ENCODE data around the gene TLCD3B.

Gene TLCD3B, protein sequence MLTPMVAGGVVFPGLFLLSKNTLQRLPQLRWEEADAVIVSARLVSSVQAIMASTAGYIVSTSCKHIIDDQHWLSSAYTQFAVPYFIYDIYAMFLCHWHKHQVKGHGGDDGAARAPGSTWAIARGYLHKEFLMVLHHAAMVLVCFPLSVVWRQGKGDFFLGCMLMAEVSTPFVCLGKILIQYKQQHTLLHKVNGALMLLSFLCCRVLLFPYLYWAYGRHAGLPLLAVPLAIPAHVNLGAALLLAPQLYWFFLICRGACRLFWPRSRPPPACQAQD
- 0 to 0.39 (median 0.11) reads per million in 3 experiments for total RNA-seq

DNA sequence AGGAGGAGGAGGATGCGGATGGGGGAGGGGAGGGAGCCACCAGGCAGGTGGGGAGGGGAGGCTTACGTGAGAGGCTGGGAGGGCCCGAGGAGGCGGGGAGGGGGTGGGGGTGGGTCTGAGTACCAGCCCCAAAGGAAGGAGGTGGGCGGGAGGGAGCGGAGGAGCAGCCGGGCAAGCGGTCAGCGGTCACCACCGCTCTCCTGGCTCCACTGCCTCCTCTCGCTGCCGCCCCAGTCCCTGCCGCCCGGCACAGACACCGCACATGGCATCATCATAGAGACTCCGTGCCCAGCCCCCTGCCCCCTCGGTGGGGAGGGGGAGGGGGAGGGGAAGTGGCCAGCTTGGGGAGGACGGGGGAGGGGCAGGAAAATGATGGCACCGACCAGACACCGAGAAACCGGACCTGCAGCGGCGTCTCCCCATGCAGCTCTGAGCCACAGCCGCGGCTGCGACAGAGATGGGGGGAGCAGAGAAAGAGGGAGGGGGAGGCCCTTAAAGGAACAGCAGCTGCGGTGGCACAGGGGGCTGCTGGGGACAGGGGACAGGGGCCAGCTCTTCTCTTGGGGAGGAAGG is at the start of gene TLCD3B:
TSS of gene TLCD3B (minus strand) at position 431 of the 573 bp plus-strand sequence. CDS start 744 bp downstream, outside the sequence.
- DNase-seq: no peak

DNA sequence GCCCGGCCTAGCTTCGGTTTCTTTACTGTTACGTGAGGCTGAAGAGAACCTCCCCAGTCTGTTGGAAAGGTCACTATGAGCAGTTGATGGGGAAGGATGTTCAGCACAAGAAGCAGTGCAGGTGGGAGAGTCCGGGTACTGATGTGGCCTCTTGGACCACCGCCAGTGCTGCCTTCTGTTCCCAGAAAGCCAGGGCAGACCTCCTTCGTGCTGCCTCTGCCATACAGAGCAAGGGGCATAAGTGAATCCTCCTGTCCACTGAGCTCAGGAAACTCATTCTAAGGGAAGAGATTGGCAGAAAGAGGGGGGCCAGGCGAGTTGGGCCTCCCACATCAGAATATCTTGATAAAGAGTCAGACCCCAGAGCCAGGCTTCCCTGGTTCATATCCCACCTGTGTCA is 48.4 kb upstream of the TLCD3B start:
- no peak for DNase-seq

DNA sequence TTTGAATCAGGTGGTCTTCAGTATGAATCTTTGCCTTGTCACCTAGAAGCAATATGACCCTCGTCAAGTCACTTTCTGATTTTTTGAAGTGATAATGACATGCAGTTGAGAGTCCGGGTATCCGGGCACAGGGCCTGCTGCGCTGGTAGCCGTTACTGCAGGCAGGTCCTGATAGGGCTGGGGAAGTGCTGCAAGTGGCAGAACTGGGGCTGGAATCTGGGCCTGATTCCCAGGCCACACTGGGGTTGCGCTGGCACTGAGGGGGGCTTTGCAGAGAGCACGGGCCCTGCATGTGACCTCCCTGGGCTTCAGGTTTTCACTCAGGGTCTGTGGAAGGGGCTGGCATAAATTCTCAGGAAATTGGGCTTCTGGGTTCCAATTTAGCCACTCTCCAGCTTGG is 47.7 kb upstream of the TLCD3B start:
- no peak for DNase-seq

DNA sequence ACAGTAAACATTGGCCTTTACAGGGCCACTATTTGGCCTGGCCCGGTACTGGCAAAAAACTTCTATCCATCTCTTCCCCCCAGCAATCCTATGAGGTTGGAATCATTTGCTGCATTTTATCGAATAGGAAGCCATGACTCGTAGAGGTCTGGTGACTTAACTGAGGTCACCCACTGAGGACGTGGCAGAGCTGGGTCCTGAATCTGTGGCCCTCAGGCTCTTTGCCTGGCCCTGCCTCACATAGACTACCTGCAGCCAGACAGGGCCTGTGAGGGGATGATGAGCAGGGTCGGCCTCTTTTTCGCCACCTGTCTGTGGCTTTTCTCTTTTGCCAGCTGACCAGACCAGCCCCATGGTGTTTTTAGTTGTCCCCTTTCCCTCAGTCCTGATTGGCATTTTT is 46.6 kb upstream of the TLCD3B start:
- no peak for DNase-seq

DNA sequence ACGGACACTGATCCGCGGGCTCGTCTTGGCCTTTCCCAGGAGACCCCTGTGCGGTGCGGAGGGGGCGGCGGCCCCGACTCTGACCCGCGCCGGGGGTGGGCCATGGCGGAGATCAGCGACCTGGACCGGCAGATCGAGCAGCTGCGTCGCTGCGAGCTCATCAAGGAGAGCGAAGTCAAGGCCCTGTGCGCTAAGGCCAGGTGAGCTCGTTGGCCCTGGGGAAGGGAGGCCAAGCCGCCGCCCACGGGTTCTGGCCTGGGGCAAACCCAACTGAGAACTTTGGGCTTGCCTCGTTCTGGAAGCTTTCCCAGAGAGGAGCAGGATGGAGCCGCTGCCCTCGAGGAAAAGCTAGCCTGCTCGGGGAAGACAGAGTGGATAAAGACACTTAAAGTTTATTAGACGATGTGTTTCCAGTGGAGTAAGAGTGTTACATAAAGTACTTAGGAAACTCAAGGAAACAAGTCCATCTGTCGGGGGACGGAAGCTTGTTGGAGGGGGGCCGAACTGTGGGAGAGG is 45.3 kb upstream of the TLCD3B start:
- no peak for DNase-seq

DNA sequence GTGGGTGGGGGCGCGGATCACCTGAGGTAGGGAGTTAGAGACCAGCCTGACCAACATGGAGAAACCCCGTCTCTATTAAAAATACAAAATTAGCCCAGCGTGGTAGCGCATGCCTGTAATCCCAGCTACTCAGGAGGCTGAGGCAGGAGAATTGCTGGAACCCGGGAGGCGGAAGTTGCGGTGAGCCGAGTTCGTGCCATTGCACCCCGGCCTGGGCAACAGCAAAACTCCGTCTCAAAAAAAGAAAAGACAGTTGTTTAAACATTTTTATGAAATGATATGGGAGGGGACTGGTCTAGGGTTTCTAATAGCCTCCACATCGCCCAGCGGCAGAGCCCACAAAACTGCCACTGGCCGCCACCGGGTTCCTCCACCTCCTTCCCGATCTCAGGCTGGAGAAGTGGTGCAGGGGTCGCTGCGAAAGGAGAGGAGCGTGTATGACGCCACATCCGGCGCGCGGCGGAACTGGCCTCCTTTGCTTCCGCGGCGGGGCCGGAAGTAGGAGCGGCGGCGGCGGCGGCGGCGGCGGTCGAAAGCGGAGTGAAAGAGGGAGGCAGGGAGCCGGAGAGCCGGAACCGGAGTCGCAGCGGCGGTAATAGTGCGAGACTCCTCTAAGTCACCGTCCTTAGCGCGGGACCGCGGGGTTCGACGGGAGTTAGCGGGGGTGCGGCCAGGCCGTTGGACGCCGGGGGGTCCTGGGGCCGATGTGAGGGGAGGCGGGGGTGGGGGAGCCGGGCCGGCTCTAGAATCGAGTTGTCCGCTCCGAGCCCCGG is 44.6 kb upstream of the TLCD3B start, which contains the start of gene PPP4C:
TSS of gene PPP4C (plus strand) at position 492 of the 773 bp plus-strand sequence. CDS start 384 bp downstream, outside the sequence.
- peak; percentile 89 for DNase-seq

DNA sequence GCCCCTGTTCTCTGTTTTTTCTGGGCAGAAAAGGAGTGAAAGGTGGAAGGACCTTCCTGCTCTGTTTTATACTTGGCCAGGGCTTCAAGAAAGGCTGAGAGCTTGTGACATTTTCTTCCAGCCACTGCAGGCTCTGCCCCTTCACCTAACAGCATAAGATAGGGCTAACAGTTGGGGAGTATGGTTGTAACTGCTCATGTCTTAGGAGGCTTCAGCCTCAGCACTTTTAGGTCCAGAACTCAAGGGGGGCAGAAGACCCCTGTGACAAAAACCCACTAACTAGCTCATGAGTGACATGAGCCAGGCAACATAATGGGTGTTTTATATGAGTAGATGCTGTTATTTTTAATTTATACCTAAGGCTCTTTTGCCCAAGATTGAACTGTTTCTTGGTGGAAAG is 39.4 kb upstream of the TLCD3B start:
- no peak for DNase-seq

DNA sequence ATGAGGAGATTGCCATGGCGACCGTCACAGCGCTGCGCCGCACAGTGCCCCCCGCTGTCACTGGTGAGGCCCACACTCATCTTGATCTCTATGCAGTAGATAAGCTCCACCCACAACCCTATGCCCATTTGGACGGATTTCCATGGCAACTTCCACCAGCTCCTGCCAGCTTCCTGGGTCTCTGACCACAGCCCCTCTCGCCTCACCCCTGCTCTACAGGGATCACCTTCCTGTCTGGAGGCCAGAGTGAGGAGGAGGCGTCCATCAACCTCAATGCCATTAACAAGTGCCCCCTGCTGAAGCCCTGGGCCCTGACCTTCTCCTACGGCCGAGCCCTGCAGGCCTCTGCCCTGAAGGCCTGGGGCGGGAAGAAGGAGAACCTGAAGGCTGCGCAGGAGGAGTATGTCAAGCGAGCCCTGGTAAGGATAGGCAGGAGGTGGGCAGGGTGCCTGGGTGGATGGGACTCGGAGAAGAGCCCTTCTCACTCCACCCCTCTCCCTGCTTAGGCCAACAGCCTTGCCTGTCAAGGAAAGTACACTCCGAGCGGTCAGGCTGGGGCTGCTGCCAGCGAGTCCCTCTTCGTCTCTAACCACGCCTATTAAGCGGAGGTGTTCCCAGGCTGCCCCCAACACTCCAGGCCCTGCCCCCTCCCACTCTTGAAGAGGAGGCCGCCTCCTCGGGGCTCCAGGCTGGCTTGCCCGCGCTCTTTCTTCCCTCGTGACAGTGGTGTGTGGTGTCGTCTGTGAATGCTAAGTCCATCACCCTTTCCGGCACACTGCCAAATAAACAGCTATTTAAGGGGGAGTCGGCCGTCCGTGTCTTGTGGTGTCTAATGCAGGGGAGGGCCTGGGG is 38.8 kb upstream of the TLCD3B start:
- DNase-seq: no peak

DNA sequence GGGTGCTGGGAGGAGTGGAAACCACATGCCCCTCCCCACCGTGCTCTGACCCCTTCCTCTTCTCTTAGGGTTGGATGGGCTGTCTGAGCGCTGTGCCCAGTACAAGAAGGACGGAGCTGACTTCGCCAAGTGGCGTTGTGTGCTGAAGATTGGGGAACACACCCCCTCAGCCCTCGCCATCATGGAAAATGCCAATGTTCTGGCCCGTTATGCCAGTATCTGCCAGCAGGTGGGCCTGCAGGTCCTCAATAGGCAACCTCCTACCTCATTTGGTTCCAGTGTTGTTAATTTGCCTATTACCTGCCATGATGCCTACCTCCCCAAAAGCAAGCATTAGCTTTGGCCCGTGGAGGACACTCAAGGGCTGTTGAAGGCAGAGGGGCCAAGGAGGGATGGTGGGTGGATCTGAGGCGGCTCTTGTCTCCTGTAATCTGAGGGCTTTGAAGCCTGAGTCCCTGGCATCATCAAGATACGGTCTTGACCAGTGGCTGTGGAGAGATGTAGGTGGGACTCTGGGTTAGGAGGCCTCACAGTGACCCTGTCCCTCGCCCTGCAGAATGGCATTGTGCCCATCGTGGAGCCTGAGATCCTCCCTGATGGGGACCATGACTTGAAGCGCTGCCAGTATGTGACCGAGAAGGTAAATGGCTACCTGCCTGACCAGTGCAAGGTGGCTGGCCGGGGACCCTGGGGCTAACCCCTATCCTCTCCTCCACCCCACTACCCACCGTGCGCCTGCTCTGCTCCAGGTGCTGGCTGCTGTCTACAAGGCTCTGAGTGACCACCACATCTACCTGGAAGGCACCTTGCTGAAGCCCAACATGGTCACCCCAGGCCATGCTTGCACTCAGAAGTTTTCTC is 37.9 kb upstream of the TLCD3B start:
- peak; percentile 59 for DNase-seq

DNA sequence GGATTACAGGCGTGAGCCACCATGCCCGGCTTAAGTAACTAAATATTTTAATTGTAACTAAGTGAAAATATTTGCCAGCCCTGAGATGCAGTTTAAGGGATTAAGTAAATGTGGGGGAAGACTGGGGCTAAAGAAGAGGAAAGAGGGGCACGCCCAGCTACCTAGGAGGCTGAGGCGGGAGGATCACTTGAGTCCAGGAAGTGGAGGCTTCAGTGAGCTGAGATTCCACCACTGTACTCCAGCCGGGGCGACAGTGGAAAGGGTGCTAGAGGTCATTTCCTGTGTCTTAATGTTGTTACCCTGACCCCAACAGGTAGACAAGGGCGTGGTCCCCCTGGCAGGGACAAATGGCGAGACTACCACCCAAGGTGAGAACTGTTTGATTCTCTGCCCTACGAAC is 37.3 kb upstream of the TLCD3B start:
- DNase-seq: no peak

DNA sequence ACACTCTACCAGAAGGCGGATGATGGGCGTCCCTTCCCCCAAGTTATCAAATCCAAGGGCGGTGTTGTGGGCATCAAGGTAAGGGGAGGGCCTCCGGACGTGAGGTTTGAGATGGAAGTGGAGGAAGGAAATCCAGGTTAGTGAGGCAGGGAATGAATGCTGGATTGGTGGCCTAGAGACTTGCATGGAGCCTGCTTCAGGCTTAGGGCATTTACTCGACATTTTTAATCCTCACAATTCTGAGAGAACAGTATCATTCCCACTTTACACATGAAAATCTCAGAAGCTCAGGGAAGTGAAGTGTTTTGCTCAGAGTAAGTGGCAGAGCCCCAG is 36.5 kb upstream of the TLCD3B start:
- DNase-seq: no peak

DNA sequence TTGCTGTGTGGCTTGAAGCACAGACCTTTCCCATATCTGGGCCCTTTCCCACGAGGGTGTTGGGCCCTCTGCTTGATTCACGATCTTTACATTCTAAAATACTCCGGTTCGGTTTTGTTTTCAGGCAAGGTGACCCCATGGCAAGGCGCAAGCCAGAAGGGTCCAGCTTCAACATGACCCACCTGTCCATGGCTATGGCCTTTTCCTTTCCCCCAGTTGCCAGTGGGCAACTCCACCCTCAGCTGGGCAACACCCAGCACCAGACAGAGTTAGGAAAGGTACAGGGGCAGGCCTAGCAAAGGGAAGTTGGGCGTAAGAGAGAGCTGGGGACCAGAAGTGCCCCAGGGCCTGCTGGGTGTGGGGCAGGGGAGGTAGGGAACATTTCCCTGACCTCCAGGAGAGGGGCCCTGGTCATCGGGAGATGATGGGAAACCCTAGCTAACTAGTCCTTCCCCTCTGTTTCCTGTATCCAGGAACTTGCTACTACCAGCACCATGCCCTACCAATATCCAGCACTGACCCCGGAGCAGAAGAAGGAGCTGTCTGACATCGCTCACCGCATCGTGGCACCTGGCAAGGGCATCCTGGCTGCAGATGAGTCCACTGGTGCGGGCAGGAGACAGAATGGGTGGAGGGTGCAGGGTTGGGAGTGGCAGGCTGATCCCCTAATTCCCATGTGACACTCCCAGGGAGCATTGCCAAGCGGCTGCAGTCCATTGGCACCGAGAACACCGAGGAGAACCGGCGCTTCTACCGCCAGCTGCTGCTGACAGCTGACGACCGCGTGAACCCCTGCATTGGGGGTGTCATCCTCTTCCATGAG is 35.9 kb upstream of the TLCD3B start:
- no peak for DNase-seq

DNA sequence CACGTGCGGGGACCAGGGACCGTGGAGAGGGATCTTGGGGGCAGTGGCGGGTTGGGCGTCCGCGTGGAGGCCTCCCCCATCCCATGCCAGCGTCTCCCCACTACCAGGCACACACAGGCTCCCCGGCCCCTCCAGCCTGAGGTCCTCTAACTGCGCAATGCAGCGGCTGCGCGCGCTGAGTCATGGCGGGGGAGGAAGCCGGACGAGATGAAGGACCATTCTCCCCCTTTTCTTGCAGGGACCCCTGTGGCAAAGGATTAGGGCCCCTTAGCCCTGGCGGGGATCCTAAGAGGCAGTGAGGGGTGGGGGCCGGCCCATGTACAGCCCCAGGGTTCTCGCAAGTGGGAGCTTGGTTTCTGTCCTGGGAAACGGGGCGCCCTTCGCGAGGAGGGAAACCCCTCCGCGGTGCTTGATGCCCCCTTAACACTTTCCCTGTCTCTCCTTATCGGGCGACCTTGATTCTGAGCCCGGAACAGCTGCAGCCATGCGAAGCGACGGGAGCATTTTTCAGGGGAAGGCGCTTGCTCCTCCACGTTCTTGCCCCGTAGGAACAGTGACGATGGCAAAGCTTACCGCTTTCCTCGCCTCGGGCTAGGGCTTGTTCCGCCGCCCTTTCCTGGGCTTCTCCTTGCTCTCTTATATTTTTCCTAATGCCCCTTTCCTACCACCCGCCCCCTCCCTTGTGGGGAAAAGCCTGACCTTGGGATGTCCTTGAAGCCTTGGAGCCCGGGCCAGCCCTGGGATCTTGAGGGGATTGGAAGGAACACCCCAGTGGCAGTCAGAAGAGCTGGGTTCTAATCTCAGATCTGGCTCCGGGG is 35.1 kb upstream of the TLCD3B start:
- no peak for DNase-seq

DNA sequence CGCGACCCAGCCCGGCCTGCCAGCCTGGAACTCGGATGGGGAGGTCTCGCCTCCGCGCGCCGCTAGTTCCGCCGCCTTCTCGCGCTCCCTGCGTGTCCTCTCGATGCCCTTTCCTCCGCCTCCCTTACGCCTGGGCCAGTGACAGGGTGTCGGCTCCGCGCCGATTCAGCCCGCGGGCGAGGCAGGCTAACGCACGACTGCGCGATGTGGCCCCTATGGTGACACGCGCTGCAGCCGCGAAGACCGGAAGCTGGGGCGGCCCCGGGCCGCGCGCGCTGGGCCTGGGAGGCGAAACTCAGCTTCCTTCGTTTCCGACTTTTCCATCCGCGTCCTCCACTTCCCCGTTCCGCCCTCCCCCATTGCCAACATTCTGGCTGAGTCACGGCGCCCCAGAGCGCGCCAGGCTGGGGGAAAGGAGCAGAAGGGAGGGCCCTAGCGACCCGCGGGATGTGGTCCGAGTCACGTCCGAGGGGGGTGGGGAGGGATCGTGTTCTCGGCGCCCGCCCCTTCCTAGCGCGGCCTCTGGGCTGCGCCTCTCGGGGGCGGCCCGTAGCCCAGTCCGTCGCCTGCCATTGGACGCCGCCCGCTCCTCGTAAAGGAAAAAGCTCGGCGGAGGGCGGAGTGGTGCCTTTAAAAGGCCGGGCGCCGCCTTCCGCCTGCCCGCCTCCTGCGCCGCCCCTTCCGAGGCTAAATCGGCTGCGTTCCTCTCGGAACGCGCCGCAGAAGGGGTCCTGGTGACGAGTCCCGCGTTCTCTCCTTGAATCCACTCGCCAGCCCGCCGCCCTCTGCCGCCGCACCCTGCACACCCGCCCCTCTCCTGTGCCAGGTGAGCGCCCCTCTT is 34.3 kb upstream of the TLCD3B start, which contains the start of gene ALDOA:
TSS of gene ALDOA (plus strand) at position 659 of the 841 bp plus-strand sequence. CDS start 1,138 bp downstream, outside the sequence.
- DNase-seq: peak; percentile 93

DNA sequence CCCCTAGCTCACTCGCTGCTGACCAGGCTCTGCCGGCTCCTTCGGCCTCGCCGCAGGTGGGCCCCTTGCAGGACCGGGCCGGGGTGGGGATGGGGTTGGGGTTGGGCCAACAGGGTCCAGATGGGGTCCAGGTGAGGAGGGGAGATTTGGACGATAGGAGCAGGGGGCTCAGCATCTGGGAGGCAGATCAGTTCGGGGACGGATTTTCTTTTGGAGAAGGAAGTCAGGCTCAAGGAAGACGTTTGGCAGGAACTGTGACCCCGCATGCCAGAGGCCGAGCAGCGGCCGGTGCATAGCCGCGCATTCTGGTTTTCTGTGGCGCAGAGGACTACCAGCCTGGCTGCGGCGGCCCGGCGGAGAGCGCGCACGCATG is 33.6 kb upstream of the TLCD3B start:
- DNase-seq: no peak

DNA sequence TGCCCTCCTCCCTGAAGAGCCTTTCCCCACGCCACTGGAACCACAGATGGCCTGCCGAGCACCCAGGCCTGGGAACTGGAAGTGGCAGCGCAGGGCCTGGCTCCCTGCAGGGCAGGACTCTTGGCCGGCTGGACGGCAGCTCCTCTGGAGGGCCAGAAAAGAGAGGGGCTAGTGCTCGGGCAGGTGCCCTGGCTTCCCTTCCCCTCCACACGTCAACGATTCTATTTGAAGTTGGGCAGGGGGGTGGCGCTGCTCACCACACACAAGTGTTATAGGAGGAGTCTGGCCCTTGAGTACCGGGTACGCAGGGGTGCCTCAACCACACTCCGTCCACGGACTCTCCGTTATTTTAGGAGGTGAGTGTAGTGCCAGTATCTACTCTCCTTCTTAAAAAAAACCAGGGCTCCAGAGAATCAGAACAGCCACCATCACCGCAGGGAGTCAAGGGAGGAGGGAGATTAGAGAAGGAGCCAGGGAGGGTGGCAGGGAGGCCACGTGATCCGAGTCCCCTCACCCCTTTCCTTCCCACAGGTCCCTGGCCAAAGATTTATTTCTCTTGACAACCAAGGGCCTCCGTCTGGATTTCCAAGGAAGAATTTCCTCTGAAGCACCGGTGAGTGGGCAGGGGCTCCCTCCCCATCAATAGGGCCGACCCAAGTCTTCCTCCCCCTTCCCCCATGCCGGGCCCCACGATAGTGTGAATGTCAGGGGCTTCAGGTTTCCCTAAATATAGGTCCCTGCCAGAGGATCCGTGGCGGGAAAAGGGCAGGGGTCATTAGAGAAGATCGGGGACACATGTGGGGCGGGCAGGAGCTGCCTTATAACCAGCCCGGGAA is 33.0 kb upstream of the TLCD3B start:
- DNase-seq: peak; percentile 64

DNA sequence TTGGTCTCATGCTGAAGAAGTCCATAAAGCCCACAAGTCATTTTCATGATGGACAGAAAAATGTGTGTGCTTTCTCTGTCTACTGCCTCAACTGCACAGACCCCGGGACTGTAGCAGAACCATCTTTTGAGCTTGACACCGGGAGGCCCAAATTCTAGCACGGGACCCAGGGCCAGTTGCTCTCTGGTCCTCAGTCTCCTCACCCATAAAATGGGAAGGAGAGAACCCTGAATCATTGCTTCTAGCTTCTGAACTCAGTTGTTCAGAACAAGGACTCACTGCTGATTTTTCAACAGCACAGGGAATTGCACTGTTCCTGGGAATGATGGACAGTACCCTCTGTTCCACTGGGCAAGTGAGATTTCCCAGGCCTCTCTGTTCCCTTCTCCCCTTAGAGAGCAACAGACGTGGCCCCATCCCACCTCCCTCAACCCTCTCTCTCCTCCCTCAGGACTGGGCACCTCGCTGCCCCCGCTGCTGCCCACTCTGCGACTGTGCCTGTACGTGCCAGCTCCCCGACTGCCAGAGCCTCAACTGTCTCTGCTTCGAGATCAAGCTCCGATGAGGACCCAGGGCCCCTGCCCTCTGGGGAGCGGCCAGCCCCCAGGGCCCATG is 32.3 kb upstream of the TLCD3B start:
- no peak for DNase-seq
